Hepatocyte (in vitro differentiated cells): ENCODE data around the gene HSPA12A.

ENCODE experiments used
- EZH2 ChIP-seq: fragments of 200-600 bp; sonication (generic); IDR thresholded peaks from 2 replicates; pipeline ENCODE4 v1.6.1; 2016; ENCODE audit warnings: antibody characterized with exemption, mild to moderate bottlenecking, borderline replicate concordance
- EZH2phosphoT487 ChIP-seq: fragments of 200-600 bp; sonication (generic); IDR thresholded peaks from one replicate; pipeline ENCODE4 v1.6.1; 2018; ENCODE audit warnings: antibody characterized with exemption, mild to moderate bottlenecking, low read depth, moderate library complexity; ENCODE audit not compliant: unreplicated experiment, severe bottlenecking
- TF ChIP-seq, protein P1 (sequence below): fragments of 200-600 bp; sonication (generic); IDR thresholded peaks from 2 replicates; pipeline ENCODE4 v1.5.1; 2016; ENCODE audit warnings: antibody characterized with exemption, mild to moderate bottlenecking; ENCODE audit not compliant: poor library complexity

DNA sequence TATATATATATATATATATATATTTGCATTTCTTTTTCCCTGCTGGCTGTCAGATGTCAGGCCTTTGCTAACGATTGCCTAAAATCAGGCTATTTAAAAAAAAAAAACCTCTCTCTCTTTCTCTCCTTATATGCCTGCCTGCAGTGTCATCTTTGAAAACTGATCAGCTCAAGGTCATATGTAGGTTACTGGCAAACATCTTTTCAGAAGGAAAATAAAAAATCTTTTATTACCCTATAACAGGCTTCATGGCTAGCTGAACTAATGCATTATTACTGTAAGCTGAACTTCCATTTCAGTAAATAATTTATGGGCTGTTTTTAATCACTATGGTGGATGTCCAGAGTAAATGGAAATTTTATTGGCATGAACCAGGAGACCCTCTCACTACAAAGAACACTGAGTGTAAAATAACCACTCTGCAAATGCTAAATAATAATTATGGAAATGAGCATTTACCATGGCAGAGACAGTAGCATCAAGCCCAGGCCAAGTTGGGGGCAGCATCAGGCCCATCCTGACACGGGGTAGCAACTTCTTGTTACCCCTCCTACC, 29.3 kb downstream of the HSPA12A start:
- TF ChIP-seq, protein P1, sequence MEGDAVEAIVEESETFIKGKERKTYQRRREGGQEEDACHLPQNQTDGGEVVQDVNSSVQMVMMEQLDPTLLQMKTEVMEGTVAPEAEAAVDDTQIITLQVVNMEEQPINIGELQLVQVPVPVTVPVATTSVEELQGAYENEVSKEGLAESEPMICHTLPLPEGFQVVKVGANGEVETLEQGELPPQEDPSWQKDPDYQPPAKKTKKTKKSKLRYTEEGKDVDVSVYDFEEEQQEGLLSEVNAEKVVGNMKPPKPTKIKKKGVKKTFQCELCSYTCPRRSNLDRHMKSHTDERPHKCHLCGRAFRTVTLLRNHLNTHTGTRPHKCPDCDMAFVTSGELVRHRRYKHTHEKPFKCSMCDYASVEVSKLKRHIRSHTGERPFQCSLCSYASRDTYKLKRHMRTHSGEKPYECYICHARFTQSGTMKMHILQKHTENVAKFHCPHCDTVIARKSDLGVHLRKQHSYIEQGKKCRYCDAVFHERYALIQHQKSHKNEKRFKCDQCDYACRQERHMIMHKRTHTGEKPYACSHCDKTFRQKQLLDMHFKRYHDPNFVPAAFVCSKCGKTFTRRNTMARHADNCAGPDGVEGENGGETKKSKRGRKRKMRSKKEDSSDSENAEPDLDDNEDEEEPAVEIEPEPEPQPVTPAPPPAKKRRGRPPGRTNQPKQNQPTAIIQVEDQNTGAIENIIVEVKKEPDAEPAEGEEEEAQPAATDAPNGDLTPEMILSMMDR, result no peak
- TF ChIP-seq EZH2 (no peak), EZH2phosphoT487 (no peak)
